Astrocyte of the spinal cord (primary cell): ENCODE measurements around the gene TRIO.
"Not testable (repeated sequence)": the region's sequence is repeated elsewhere in the genome, so short reads cannot be mapped to it uniquely, and the experiment has no call there.

Experiments
- DNase-seq: peaks from one replicate; pipeline ENCODE4 v3.0.0; 2011; ENCODE audit warnings: low read depth, low spot score
- H3K4me3 ChIP-seq: 2 replicates; pipeline ENCODE4 v1.5.1; 2011; ENCODE audit warnings: low read depth, mild to moderate bottlenecking, low read length, moderate library complexity
- in situ Hi-C: cut with HindIII; loops from 2 replicates; pipeline ENCODE4 v1.10.0; 2017; ENCODE audit warnings: low sequenced_read_pairs
- TF ChIP-seq, protein P1 (sequence below): IDR thresholded peaks from 2 replicates; pipeline ENCODE4 v1.5.1; 2012; ENCODE audit warnings: low read depth, mild to moderate bottlenecking, low read length, inconsistent platforms

Gene TRIO

DNA sequence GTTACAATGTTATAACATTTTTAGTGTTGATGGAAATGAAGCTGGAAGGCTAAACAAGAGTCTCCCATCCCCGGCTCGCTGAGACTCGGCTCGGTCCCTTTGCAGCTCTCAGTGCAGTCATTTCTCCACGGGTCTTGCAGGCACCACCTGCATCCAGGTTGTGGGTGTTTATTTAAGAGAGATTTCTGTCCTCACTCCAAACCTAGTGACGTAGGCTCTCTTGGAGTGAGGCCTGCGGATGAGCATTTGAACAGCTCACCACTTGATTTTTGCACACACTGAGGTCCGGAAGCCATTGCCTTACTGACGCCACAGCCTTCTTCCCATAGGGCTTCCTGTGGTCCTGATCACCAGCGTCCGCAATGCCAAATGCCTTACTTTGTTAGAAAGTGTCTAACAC lies 240.8 kb downstream of the TRIO start:
- no peak overlapping the region for H3K4me3 ChIP-seq
- no peak for DNase-seq
- in situ Hi-C loops: no loop called here
- TF ChIP-seq, protein P1, sequence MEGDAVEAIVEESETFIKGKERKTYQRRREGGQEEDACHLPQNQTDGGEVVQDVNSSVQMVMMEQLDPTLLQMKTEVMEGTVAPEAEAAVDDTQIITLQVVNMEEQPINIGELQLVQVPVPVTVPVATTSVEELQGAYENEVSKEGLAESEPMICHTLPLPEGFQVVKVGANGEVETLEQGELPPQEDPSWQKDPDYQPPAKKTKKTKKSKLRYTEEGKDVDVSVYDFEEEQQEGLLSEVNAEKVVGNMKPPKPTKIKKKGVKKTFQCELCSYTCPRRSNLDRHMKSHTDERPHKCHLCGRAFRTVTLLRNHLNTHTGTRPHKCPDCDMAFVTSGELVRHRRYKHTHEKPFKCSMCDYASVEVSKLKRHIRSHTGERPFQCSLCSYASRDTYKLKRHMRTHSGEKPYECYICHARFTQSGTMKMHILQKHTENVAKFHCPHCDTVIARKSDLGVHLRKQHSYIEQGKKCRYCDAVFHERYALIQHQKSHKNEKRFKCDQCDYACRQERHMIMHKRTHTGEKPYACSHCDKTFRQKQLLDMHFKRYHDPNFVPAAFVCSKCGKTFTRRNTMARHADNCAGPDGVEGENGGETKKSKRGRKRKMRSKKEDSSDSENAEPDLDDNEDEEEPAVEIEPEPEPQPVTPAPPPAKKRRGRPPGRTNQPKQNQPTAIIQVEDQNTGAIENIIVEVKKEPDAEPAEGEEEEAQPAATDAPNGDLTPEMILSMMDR: no peak

DNA sequence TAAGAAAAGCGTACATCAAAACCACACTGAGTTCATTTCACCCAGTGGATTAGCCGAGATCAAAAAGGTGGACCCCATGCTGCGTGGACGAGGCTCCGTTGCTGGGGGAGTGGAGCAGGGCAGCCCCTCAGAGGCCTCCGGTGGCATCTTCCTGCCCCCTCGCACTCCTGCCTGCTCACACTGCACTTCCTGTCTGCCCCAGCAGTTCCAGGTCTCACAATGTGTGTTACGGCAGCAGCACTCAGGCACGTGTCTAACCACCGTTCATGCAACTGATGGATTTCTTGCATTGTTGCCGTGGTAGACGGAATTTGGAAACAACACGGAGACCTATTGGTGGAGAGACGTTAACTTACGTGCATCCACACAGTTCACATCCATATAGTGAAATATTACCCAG lies 241.9 kb downstream of the TRIO start:
- no peak for DNase-seq
- no peak overlapping the region for H3K4me3 ChIP-seq
- in situ Hi-C loops: no loop called here
- TF ChIP-seq, protein P1: no peak

DNA sequence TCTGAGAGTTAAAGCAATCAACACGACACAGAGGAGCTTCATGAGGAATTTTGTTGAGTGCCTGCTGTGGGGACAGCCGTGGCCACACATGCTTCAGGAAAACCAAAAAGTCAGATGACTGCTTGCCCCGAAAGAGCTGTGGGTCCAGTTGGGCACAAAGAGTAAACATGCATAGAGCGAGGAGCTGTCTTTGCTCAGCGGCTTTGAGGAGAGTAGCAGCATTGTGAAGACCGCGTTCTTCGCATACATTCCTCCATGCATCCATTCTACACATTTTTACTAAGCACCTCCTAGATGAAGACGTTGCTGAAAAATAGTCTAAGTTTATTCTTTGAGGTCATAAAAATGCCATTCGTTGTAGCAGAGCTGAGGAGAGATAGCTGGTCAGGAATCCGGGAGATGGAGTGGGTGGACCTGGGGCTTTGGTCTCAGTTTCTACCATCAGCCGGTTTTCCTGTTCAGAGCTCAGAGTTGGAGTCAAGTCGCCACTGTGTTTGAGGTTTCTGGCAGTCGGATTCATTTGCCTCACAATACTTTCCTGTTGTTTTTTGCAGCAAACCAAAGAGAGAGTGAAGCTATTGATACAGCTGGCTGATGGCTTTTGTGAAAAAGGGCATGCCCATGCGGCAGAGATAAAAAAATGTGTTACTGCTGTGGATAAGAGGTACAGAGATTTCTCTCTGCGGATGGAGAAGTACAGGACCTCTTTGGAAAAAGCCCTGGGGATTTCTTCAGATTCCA lies 243.9 kb downstream of the TRIO start:
- TF ChIP-seq, protein P1: no peak
- no peak for DNase-seq
- no peak overlapping the region for H3K4me3 ChIP-seq
- in situ Hi-C loops: no loop called here

DNA sequence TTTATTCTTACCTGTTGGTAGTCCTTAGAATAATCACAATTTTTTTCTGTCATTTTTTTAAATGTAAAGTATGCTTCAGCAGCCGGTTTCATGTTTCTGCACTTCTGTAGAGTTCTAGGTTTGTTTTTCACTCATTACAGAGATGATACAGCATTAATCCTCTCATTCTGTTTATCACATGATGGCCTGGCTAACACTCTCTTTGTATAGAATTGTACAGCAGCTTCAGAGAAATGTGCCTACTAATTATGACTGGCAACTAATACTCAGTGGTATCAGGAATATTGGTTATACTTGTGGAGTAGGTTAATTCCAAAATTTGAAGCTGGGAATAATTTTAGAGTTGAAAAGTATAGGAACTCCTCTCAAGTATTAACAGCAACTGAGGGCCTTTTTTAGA lies 245.6 kb downstream of the TRIO start:
- no peak overlapping the region for H3K4me3 ChIP-seq
- DNase-seq: no peak
- TF ChIP-seq, protein P1: no peak
- in situ Hi-C loops: no loop called here

DNA sequence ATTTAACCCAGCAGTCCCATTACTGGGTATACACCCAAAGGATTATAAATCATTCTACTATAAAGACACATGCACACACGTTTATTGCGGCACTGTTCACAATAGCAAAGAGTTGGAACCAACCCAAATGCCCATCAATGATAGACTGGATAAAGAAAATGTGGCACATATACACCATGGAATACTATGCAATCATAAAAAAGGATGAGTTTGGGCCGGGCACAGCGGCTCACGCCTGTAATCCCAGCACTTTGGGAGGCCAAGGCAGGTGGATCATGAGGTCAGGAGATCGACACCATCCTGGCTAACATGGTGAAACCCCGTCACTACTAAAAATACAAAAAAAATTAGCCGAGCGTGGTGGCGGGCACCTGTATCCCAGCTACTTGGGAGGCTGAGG lies 249.4 kb downstream of the TRIO start:
- DNase-seq, in situ Hi-C loops, H3K4me3 ChIP-seq: not testable (repeated sequence)

DNA sequence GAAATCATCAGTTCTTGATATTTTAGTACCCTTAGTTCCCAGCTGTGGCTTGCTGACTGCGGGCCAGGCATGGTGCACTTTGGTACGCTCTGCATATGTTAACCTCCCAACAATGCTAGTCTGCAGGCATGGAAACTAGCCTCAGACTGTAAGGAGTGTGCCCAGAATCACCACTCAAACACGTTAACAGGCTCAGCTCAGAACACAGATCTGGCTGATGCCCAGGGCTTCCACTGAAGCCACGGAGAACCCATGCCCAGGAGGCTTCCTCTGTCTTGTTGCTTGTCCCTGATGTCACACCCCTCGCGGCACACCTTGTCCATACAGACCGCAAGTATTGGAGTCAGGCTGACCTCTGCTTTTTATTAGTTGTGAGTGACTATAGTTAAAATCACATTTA lies 251.2 kb downstream of the TRIO start:
- in situ Hi-C loops: no loop called here
- H3K4me3 ChIP-seq: no peak overlapping the region
- TF ChIP-seq, protein P1: no peak
- no peak for DNase-seq

DNA sequence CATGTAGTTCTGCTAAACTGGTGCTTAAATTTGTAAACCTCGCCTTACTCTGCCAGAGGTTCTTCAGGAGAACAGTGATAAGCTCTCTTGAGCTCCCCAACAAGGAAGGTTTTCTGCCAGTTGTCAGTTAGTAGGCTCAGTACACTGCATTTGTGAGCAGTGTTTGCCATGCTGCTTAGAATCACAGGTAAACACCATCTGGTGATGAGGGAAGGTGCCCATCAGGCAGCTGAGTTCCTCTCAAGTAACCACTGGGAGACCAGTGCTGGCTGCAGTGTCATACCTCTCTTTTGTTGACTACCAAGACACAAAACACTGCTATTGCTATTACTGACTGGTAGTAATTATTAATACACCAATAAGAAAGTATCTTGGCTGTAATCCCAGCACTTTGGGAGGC lies 252.3 kb downstream of the TRIO start:
- in situ Hi-C loops: no loop called here
- TF ChIP-seq, protein P1: no peak
- no peak overlapping the region for H3K4me3 ChIP-seq
- DNase-seq: no peak
